Measurements from ENCODE around the gene TOMM20.

DNA sequence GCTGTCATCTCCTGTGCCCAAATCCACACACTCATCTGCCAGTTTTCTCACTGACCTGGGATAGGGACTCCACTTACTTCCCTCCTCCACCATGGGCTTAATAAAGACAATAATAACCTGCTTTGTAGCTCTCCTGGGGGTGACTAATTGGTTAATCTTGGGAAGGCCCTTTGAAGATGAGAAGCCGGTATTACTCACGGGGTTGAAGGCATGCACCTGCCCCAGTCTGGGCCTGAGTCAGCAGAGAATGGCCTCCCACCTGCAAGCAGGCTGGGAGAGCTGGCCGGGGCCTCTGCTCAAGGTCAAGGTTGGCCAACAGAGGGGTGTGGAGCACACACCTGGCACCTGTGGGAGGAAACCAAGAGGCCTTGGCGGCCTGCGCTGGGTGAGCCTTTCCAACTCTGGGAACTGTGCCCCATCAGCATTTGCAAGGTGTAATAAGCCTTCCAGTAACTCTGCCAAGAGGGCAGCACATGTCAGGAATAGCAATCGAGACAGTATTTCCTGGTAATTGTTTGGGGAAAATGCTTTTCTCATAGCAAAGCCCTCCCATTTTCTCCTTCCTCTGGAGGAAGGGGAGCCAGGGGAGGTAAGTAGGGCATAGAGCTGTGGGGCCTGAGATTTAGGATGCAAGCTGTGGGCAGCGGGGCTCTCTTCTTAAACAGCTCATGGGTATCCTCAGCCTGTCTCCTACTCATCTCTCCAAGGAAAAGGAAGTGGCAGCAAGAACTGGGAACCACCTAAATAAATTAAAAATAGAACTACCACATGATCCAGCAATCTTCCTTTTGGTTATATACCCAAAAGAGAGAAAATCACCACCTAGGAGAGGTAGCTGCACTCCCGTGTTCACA lies 49.0 kb downstream of the TOMM20 start:
- no peak for TF ChIP-seq TAF1 (IDR thresholded peaks at IDR 0.05; ENCODE audit: borderline replicate concordance, insufficient read depth, low read length)
- TF ChIP-seq SIN3A (IDR thresholded peaks at IDR 0.05; ENCODE audit: borderline replicate concordance, insufficient read depth, low read length): no peak
- no peak for TF ChIP-seq POLR2AphosphoS5 (IDR thresholded peaks at IDR 0.05; ENCODE audit: low read depth, low read length)
